Calu3 (cell line): ENCODE measurements around the gene MRPL45. TPM values are rescaled to one million over a fixed set of nuclear protein-coding genes. Genes with fewer than 3 reads are reported as not detected.

Experiments used
- BruUV-seq: library from RNA; stranded (reverse); fragments of 400-500 nt; replicated peaks from 2 replicates; lab custom pipeline; 2021; lab: Mats Ljungman, UMichigan
- CTCF ChIA-PET: fragments of 300-600 bp; sonication (Branson Sonifier 250); formaldehyde crosslinking; loops from one replicate; lab custom pipeline; 2022; ENCODE audit warnings: antibody characterized with exemption; lab: Charles Lee
- DNase-seq: peaks from one replicate; pipeline ENCODE4 v3.0.0; 2022
- H3K27ac Mint-ChIP-seq: one replicate; pipeline ENCODE4 v1.8.0; 2022; ENCODE audit warnings: mixed read lengths; ENCODE audit not compliant: unreplicated experiment
- H3K27me3 Mint-ChIP-seq: one replicate; pipeline ENCODE4 v1.8.0; 2022; ENCODE audit warnings: mixed read lengths; ENCODE audit not compliant: unreplicated experiment
- H3K36me3 Mint-ChIP-seq: one replicate; pipeline ENCODE4 v1.8.0; 2022; ENCODE audit warnings: mild to moderate bottlenecking, moderate library complexity, mixed read lengths; ENCODE audit not compliant: insufficient read depth, unreplicated experiment
- H3K4me1 Mint-ChIP-seq: one replicate; pipeline ENCODE4 v1.8.0; 2022; ENCODE audit warnings: mild to moderate bottlenecking, low read depth, mixed read lengths; ENCODE audit not compliant: unreplicated experiment
- H3K4me3 Mint-ChIP-seq: one replicate; pipeline ENCODE4 v1.8.0; 2022; ENCODE audit warnings: mild to moderate bottlenecking, low read depth, moderate library complexity, mixed read lengths; ENCODE audit not compliant: unreplicated experiment
- H3K9me3 Mint-ChIP-seq: one replicate; pipeline ENCODE4 v1.8.0; 2022; ENCODE audit warnings: low read depth, mixed read lengths; ENCODE audit not compliant: unreplicated experiment
- CTCF ChIP-seq: fragments of 200-600 bp; IDR thresholded peaks from one replicate; pipeline ENCODE4 v1.8.0; 2022; ENCODE audit warnings: antibody characterized with exemption; ENCODE audit not compliant: unreplicated experiment
- intact Hi-C: fragments of 100-400 bp; cut with micrococcal nuclease; formaldehyde crosslinking; loops from one replicate; pipeline ENCODE4 v1.10.0; 2022; ENCODE audit not compliant: unreplicated experiment
- total RNA-seq: library from RNA; stranded (reverse); gene quantifications from 2 replicates; pipeline ENCODE4 v1.2.3, GENCODE V29; 2022

The MRPL45 gene
- total RNA-seq, 1 experiment from 2014 or later = 171 TPM

GRCh38 chr17:38345743-38346142 is 48.8 kb downstream of the MRPL45 start:
- CTCF ChIA-PET = interaction anchor here (0.7 to 1.3 kb wide), 5 partner anchors 9 to 139 kb away, joined by 3 to 8 read pairs (median 5); no protein-coding TSS in a partner anchor
- no peak for TF ChIP-seq CTCF
- H3K27me3 Mint-ChIP-seq = peaks cover 37% of the 10 kb centered on the region
- H3K9me3 Mint-ChIP-seq = no peaks in the 10 kb centered on the region
- DNase-seq = no peak
- H3K36me3 Mint-ChIP-seq = no peaks in the 10 kb centered on the region
- no peak overlapping the region for H3K27ac Mint-ChIP-seq
- BruUV-seq = no TSS peak
- H3K4me3 Mint-ChIP-seq = no peak overlapping the region
- intact Hi-C loops = no loop called here
- peaks cover 29% of the 10 kb centered on the region for H3K4me1 Mint-ChIP-seq

GRCh38 chr17:38349097-38349730 is 52.2 kb downstream of the MRPL45 start:
- peak; percentile 100 for TF ChIP-seq CTCF
- Mint-ChIP-seq H3K36me3 (peaks cover 30% of the 10 kb centered on the region), H3K4me1 (peaks cover 41% of the 10 kb centered on the region), H3K4me3 (no peak overlapping the region), H3K27ac (no peak overlapping the region), H3K9me3 (no peaks in the 10 kb centered on the region), H3K27me3 (peaks cover 16% of the 10 kb centered on the region)
- intact Hi-C loops = loop anchor here (1.0 kb wide), 1 partner anchor 65 kb away; no protein-coding TSS in a partner anchor
- DNase-seq = peak; percentile 99
- CTCF ChIA-PET = interaction anchor here (0.5 to 10.3 kb wide), 35 partner anchors 9 to 505 kb away, joined by 3 to 434 read pairs (median 6); partner anchors contain the start of gene RPL23
- no TSS peak for BruUV-seq

- no peak for DNase-seq
- H3K27ac Mint-ChIP-seq = no peak overlapping the region
- peak overlapping the region; percentile 76 for H3K4me3 Mint-ChIP-seq
- peaks cover 7% of the 10 kb centered on the region for H3K27me3 Mint-ChIP-seq
- TF ChIP-seq CTCF = no peak
- H3K9me3 Mint-ChIP-seq = no peaks in the 10 kb centered on the region
- peaks cover 30% of the 10 kb centered on the region for H3K36me3 Mint-ChIP-seq
- intact Hi-C loops = loop anchor here (5.0 kb wide), 1 partner anchor 132 kb away; no protein-coding TSS in a partner anchor
- H3K4me1 Mint-ChIP-seq = peaks cover 49% of the 10 kb centered on the region
- BruUV-seq = no TSS peak
- CTCF ChIA-PET = interaction anchor here (0.9 to 10.3 kb wide), 18 partner anchors 9 to 318 kb away, joined by 3 to 434 read pairs (median 10); no protein-coding TSS in a partner anchor
These were observed 53.1 kb downstream of the MRPL45 start for GRCh38 chr17:38350035-38350434.

GRCh38 chr17:38351412-38352222 is 54.6 kb downstream of the MRPL45 start, which contains the start of gene SOCS7:
Gene SOCS7, plus strand, starts transcription at chr17:38351844. Its CDS starts 209 bp downstream, at chr17:38352053.
- DNase-seq = peak; percentile 100
- no peaks in the 10 kb centered on the region for H3K27me3 Mint-ChIP-seq
- CTCF ChIA-PET = interaction anchor here (0.5 to 10.3 kb wide), 22 partner anchors 10 to 1324 kb away, joined by 3 to 434 read pairs (median 4); no protein-coding TSS in a partner anchor
- H3K9me3 Mint-ChIP-seq = no peaks in the 10 kb centered on the region
- peak within 1 kb of the TSS; percentile 76 for H3K4me3 Mint-ChIP-seq
- H3K27ac Mint-ChIP-seq = peak within 1 kb of the TSS; percentile 90
- peak; percentile 10 for TF ChIP-seq CTCF
- no TSS peak for BruUV-seq
- peaks cover 59% of the 10 kb centered on the region for H3K4me1 Mint-ChIP-seq
- H3K36me3 Mint-ChIP-seq = peaks cover 30% of the 10 kb centered on the region
- intact Hi-C loops = loop anchor here (5.0 kb wide), 1 partner anchor 131 kb away; no protein-coding TSS in a partner anchor
